H1 (cell line): ENCODE results near the gene ASB13. TPM values are rescaled to one million over a fixed set of nuclear protein-coding genes. Genes with fewer than 3 reads are reported as not detected.

Experiments used
- CTCF ChIA-PET: fragments of 300-600 bp; sonication (Branson Sonifier 250); formaldehyde crosslinking; loops from one replicate; lab custom pipeline; 2021; ENCODE audit not compliant: partially characterized antibody; lab: Charles Lee
- POLR2A ChIA-PET: fragments of 300-600 bp; sonication (Branson Sonifier 250); formaldehyde crosslinking; loops from one replicate; lab custom pipeline; 2021; ENCODE audit warnings: inconsistent platforms; ENCODE audit not compliant: partially characterized antibody; lab: Charles Lee
- DNase-seq, 2 experiments: peaks; one replicate each; pipeline versions ENCODE4 v3.0.0 to v3.0.0-alpha.2; 2010 to 2022; ENCODE audit warnings: low spot score in 2 of 2, low read depth in 1 of 2, mixed read lengths in 1 of 2
- FAIRE-seq: peaks from 2 replicates; lab custom pipeline; 2011; peaks lifted over from hg19 to GRCh38; lab: Jason Lieb, UNC
- H2AFZ ChIP-seq: 2 replicates; pipeline ENCODE4 v1.8.1; 2012; ENCODE audit warnings: low read length, inconsistent platforms
- H2AK5ac ChIP-seq: 2 replicates; pipeline ENCODE4 v1.6.1; 2013; ENCODE audit warnings: low read depth, low read length
- H2BK120ac ChIP-seq: replicated peaks from 2 replicates; pipeline ENCODE3; 2013; ENCODE audit warnings: low read depth, low read length, inconsistent platforms
- H2BK12ac ChIP-seq: 2 replicates; pipeline ENCODE4 v1.6.1; 2013; ENCODE audit warnings: low read depth, low read length
- H2BK15ac ChIP-seq: 2 replicates; pipeline ENCODE4 v1.6.1; 2013; ENCODE audit warnings: low read length
- H2BK20ac ChIP-seq: 2 replicates; pipeline ENCODE4 v1.6.1; 2013; ENCODE audit warnings: low read length
- H2BK5ac ChIP-seq: 2 replicates; pipeline ENCODE4 v1.6.1; 2013; ENCODE audit warnings: low read depth, low read length
- H3K14ac ChIP-seq: 2 replicates; pipeline ENCODE4 v1.6.1; 2013; ENCODE audit warnings: inconsistent platforms; ENCODE audit not compliant: insufficient read length
- H3K18ac ChIP-seq: 2 replicates; pipeline ENCODE4 v1.6.1; 2013; ENCODE audit warnings: low read length; ENCODE audit errors: extremely low read depth
- H3K23ac ChIP-seq: 2 replicates; pipeline ENCODE4 v1.6.1; 2013; ENCODE audit warnings: inconsistent platforms; ENCODE audit not compliant: insufficient read length
- H3K23me2 ChIP-seq: 2 replicates; pipeline ENCODE4 v1.6.1; 2013; ENCODE audit warnings: low read depth, low read length
- H3K27ac ChIP-seq: 2 replicates; pipeline ENCODE4 v1.6.1; 2011; ENCODE audit warnings: low read depth, low read length, inconsistent platforms
- H3K27me3 ChIP-seq, 4 experiments: replicated peaks in 1 of 4; 1 replicate in 1 of 4; 2 replicates in 3 of 4; pipeline versions ENCODE4 v1.6.1 to v1.8.1; 2011 to 2013; ENCODE audit warnings: low read length in 3 of 4, mild to moderate bottlenecking in 3 of 4, inconsistent platforms in 2 of 4, mixed read lengths in 2 of 4, moderate library complexity in 1 of 4; ENCODE audit not compliant: control insufficient read depth in 3 of 4, insufficient read depth in 3 of 4; ENCODE audit errors: extremely low read depth in 1 of 4
- H3K36me3 ChIP-seq, 4 experiments: 2 replicates each; pipeline versions ENCODE4 v1.6.1 to v1.8.1; 2011 to 2013; ENCODE audit warnings: mild to moderate bottlenecking in 4 of 4, low read length in 3 of 4, moderate library complexity in 2 of 4, control low read depth in 1 of 4, inconsistent platforms in 1 of 4; ENCODE audit not compliant: insufficient read depth in 4 of 4, control insufficient read depth in 2 of 4
- H3K4ac ChIP-seq: replicated peaks from 2 replicates; pipeline ENCODE3; 2013; ENCODE audit warnings: low read length, low read depth, mixed read lengths, inconsistent platforms; ENCODE audit not compliant: insufficient read length
- H3K4me1 ChIP-seq, 4 experiments: replicated peaks in 1 of 4; 1 replicate in 1 of 4; 2 replicates in 3 of 4; pipeline versions ENCODE4 v1.6.1 to v1.8.1; 2011 to 2013; ENCODE audit warnings: low read length in 3 of 4, inconsistent platforms in 2 of 4, mixed read lengths in 1 of 4; ENCODE audit not compliant: insufficient read depth in 4 of 4, control insufficient read depth in 3 of 4
- H3K4me2 ChIP-seq, 2 experiments: 2 replicates each; pipeline versions ENCODE4 v1.6.1 to v1.8.1; 2011 to 2013; ENCODE audit warnings: low read depth in 2 of 2, low read length in 2 of 2, control low read depth in 1 of 2, inconsistent platforms in 1 of 2, mild to moderate bottlenecking in 1 of 2; ENCODE audit not compliant: insufficient read depth in 1 of 2
- H3K4me3 ChIP-seq, 4 experiments: fragments of 200-600, 300-600 bp in 1 of 4; sonication (generic), shearing (Covaris generic), sonication (Bioruptor Twin) in 1 of 4; 2 replicates each; pipeline versions ENCODE4 v1.5.1 to v1.8.1; 2011 to 2016; ENCODE audit warnings: low read length in 4 of 4, low read depth in 3 of 4, control low read depth in 2 of 4, inconsistent platforms in 2 of 4, mild to moderate bottlenecking in 2 of 4, mixed read lengths in 1 of 4, moderate library complexity in 1 of 4; ENCODE audit not compliant: insufficient read depth in 2 of 4; ENCODE audit errors: extremely low read depth in 1 of 4
- H3K56ac ChIP-seq: replicated peaks from 2 replicates; pipeline ENCODE3; 2013; ENCODE audit warnings: low read depth, mild to moderate bottlenecking, mixed read lengths, low read length, inconsistent platforms; ENCODE audit not compliant: insufficient read length
- H3K79me1 ChIP-seq: 2 replicates; pipeline ENCODE4 v1.6.1; 2013; ENCODE audit warnings: low read depth, low read length, control low read depth
- H3K79me2 ChIP-seq, 2 experiments: 2 replicates each; pipeline versions ENCODE4 v1.6.1 to v1.8.1; 2012 to 2013; ENCODE audit warnings: low read length in 2 of 2, mild to moderate bottlenecking in 2 of 2, inconsistent platforms in 1 of 2; ENCODE audit not compliant: insufficient read depth in 2 of 2, control insufficient read depth in 1 of 2
- H3K9ac ChIP-seq, 4 experiments: replicated peaks in 1 of 4; 1 replicate in 1 of 4; 2 replicates in 3 of 4; pipeline versions ENCODE4 v1.6.1 to v1.8.1; 2011 to 2013; ENCODE audit warnings: low read depth in 3 of 4, low read length in 3 of 4, control low read depth in 2 of 4, mild to moderate bottlenecking in 2 of 4, moderate library complexity in 2 of 4, inconsistent platforms in 1 of 4; ENCODE audit errors: extremely low read depth in 1 of 4
- H3K9me3 ChIP-seq, 2 experiments: 2 replicates each; pipeline versions ENCODE4 v1.6.1 to v1.8.1; 2012 to 2013; ENCODE audit warnings: mild to moderate bottlenecking in 2 of 2, moderate library complexity in 2 of 2, control low read depth in 1 of 2, inconsistent platforms in 1 of 2, low read depth in 1 of 2, low read length in 1 of 2, mixed read lengths in 1 of 2; ENCODE audit not compliant: insufficient read depth in 2 of 2
- H4K20me1 ChIP-seq, 2 experiments: replicated peaks in 1 of 2; 2 replicates each; pipeline versions ENCODE3 to v1.8.1; 2011 to 2013; ENCODE audit warnings: inconsistent platforms in 2 of 2, low read length in 2 of 2, mild to moderate bottlenecking in 1 of 2; ENCODE audit not compliant: insufficient read depth in 2 of 2, control insufficient read depth in 1 of 2
- H4K5ac ChIP-seq: 2 replicates; pipeline ENCODE4 v1.6.1; 2013; ENCODE audit warnings: low read length, low read depth, mixed read lengths, inconsistent platforms; ENCODE audit not compliant: insufficient read length
- H4K8ac ChIP-seq: 2 replicates; pipeline ENCODE4 v1.8.0; 2013; ENCODE audit warnings: mild to moderate bottlenecking, moderate library complexity, low read length, inconsistent platforms; ENCODE audit not compliant: insufficient read depth; ENCODE audit errors: extremely low read depth
- H4K91ac ChIP-seq: replicated peaks from 2 replicates; pipeline ENCODE3; 2013; ENCODE audit warnings: low read length, mixed read lengths, inconsistent platforms; ENCODE audit not compliant: insufficient read length
- JUN ChIP-seq: IDR thresholded peaks from 2 replicates; pipeline ENCODE4 v1.6.1; 2011; ENCODE audit warnings: low read depth, mild to moderate bottlenecking, improper control_type of control experiment, low read length
- RAD21 ChIP-seq, 2 experiments: IDR thresholded peaks in 1 of 2; conservative IDR thresholded peaks in 1 of 2; 2 replicates each; pipeline ENCODE4 v1.6.1; 2011; ENCODE audit warnings: low read depth in 2 of 2, low read length in 2 of 2, improper control_type of control experiment in 1 of 2, inconsistent platforms in 1 of 2, mild to moderate bottlenecking in 1 of 2, moderate library complexity in 1 of 2
- SAP30 ChIP-seq: fragments of 300-600 bp; sonication (generic); IDR thresholded peaks from 2 replicates; pipeline ENCODE4 v1.7.1; 2012; ENCODE audit warnings: low read length, moderate library complexity, mild to moderate bottlenecking, inconsistent platforms; ENCODE audit not compliant: insufficient read depth, insufficient replicate concordance
- SIN3A ChIP-seq, 2 experiments: IDR thresholded peaks in 1 of 2; conservative IDR thresholded peaks in 1 of 2; 2 replicates each; pipeline ENCODE4 v1.6.1; 2011 to 2012; ENCODE audit warnings: low read length in 2 of 2, improper control_type of control experiment in 1 of 2, low read depth in 1 of 2, mild to moderate bottlenecking in 1 of 2
- ZNF274 ChIP-seq: IDR thresholded peaks from 2 replicates; pipeline ENCODE4 v1.7.0; 2012; ENCODE audit warnings: low read length, borderline replicate concordance; ENCODE audit errors: extremely low read depth
- WGBS, 2 experiments: shearing (Covaris generic) in 1 of 2; methylation state at CpG; one replicate each; pipeline versions ENCODE4 v1.1.6 to v1.1.7; 2013 to 2015; ENCODE audit warnings: low lambda C conversion rate in 2 of 2, mixed read lengths in 2 of 2, inconsistent platforms in 1 of 2, low coverage in 1 of 2, missing lambda C conversion rate in 1 of 2; ENCODE audit not compliant: insufficient replicate concordance in 2 of 2, insufficient coverage in 1 of 2, insufficient read length in 1 of 2; ENCODE audit errors: extremely low coverage in 1 of 2, missing lambda C conversion rate in 1 of 2; 5-methylcytosine and 5-hydroxymethylcytosine counted together
- polyA plus RNA-seq, 7 experiments: library from polyadenylated mRNA; depleted of rRNA in 3 of 7; stranded (reverse) in 5 of 7; unstranded in 2 of 7; fragments of >200 nt in 5 of 7; fragments of 200-250 nt in 2 of 7; gene quantifications; 1 replicate in 5 of 7; 2 replicates in 1 of 7; 4 replicates in 1 of 7; pipeline versions ENCODE4 v1.2.1 to v1.2.3, GENCODE V29; 2011 to 2013; ENCODE audit warnings: missing spikeins in 2 of 7, mixed read lengths in 2 of 7
- total RNA-seq: library from RNA; stranded (reverse); fragmentation: NEBNext Ultra II Directional; extraction: Animal tissue kit (Norgen Biotek cat#: 25700); gene quantifications from 2 replicates; pipeline ENCODE4 v1.2.1, GENCODE V29; 2021

Gene ASB13
- total and polyA plus RNA-seq, 2 of the 8 experiments (the other 6 are each of a cell fraction or from before 2014, with no cell fraction given), result 12.3 to 20.2 TPM

- Histone ChIP-seq H3K36me3 (no peaks in the 10 kb centered on the region), H2AFZ (no peak overlapping the region), H3K9ac (no peak overlapping the region), H3K23ac (no peak overlapping the region), H2BK12ac (no peak overlapping the region; the same call in 1 of the 2 replicates), H4K91ac (no peak overlapping the region), H3K14ac (no peak overlapping the region), H2BK5ac (no peak overlapping the region; the same call in 1 of the 2 replicates), H4K8ac (0 out of 2 replicates have a peak overlapping the region, but pooled peaks have one; percentile 29), H2BK20ac (no peak overlapping the region), H2AK5ac (no peak overlapping the region), H3K27ac (no peak overlapping the region), H4K5ac (no peak overlapping the region), H3K79me1 (no peaks in the 10 kb centered on the region), H3K4me3 (no peak overlapping the region), H3K4me2 (no peak overlapping the region), H3K23me2 (peaks cover 2% of the 10 kb centered on the region; the same call in 1 of the 2 replicates), H3K4me1 (peaks cover 1 to 5% (median 3%) of the 10 kb centered on the region in 4 experiments; a peak in 5 of 7 replicates), H3K9me3 (no peaks in the 10 kb centered on the region), H3K18ac (no peak overlapping the region), H2BK15ac (0 out of 2 replicates have a peak overlapping the region, but pooled peaks have one; percentile 29), H2BK120ac (no peak overlapping the region), H3K4ac (no peak overlapping the region), H3K56ac (no peak overlapping the region), H3K79me2 (no peaks in the 10 kb centered on the region), H3K27me3 (no peaks in the 10 kb centered on the region), H4K20me1 (no peaks in the 10 kb centered on the region)
- TF ChIP-seq SAP30 (no peak), JUN (no peak), ZNF274 (no peak), RAD21 (IDR thresholded peaks at IDR 0.05 in 1 of 2, conservative IDR thresholded peaks at IDR 0.05 in 1 of 2; ENCODE audit: low read depth in 2 of 2, low read length in 2 of 2) (no peak), SIN3A (conservative IDR thresholded peaks at IDR 0.05 in 1 of 2, IDR thresholded peaks at IDR 0.05 in 1 of 2; ENCODE audit: low read depth in 1 of 2, low read length in 2 of 2) (no peak)
- POLR2A ChIA-PET, result interaction anchor here (1.3 kb wide), 1 partner anchor 155 kb away, joined by 3 read pairs; no protein-coding TSS in a partner anchor
- CTCF ChIA-PET, result interaction anchor here (1.0 to 6.8 kb wide), 6 partner anchors 11 to 95 kb away, joined by 3 to 45 read pairs (median 8); no protein-coding TSS in a partner anchor
- DNase-seq (no peak), FAIRE-seq (no peak)
- 93% methylated on average over 9 of the region's 9 CpGs; no CpG with 5 or more reads in 1 of the 2 experiments for WGBS, 2 experiments
Measured at GRCh38 chr10:5595994-5596471, 70.4 kb downstream of the ASB13 start.
